Gastrocnemius medialis (tissue), 4 donors: ENCODE data around the gene MRPL39.

Experiments used
- CTCF ChIP-seq, 5 experiments: fragments of 450-650 bp in 3 of 5; fragments of 200-600 bp in 2 of 5; sonication (generic) in 2 of 5; IDR thresholded peaks in 4 of 5; conservative IDR thresholded peaks in 1 of 5; 1 replicate in 4 of 5; 2 replicates in 1 of 5; pipeline ENCODE4 v1.5.1; 2016 to 2019; ENCODE audit warnings: antibody characterized with exemption in 5 of 5, mild to moderate bottlenecking in 3 of 5, moderate library complexity in 3 of 5
- POLR2A ChIP-seq, 2 donors: fragments of 450-650 bp; IDR thresholded peaks; one replicate each; pipeline ENCODE4 v1.6.1; 2017; ENCODE audit warnings: antibody characterized with exemption in 2 of 2, mild to moderate bottlenecking in 2 of 2, moderate library complexity in 2 of 2

GRCh38 chr21:25636727-25637126 is 29.4 kb upstream of the MRPL39 start:
- TF ChIP-seq POLR2A (IDR thresholded peaks at IDR 0.05), result no peak
- no peak for TF ChIP-seq CTCF (IDR thresholded peaks at IDR 0.05 in 4 of 5, conservative IDR thresholded peaks at IDR 0.05 in 1 of 5)
